ENCODE data around the gene JAKMIP1. TPM values are rescaled to one million over a fixed set of nuclear protein-coding genes. Genes with fewer than 3 reads are reported as not detected.

The JAKMIP1 gene
- total and polyA plus RNA-seq, 2 experiments from 2014 or later, result not detected

DNA sequence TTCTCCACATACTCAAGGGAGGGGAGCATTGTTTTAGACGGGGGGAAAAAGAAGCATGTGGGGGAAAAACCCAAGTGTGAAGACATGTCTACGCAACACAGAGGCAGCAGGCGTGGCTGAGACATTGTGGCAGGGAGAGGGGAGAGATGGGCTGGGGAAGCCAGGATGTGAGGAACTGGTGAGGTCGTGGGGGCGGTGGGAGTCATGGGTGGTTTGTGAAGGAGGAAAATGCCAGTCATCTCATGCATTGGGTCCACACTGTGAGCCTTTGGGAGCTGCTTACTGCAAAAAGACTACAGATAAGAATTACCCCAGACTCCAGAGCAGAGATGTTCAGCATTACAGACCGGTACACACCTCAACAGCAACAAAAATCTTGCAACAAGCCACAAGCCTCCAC is 2.1 kb downstream of the JAKMIP1 start:
- H3K27me3 ChIP-seq (replicated peaks; ENCODE audit: insufficient read depth), result peaks cover 14% of the 10 kb centered on the region
- no peaks in the 10 kb centered on the region for H3K79me2 ChIP-seq (ENCODE audit: insufficient read depth)
- H3K27ac ChIP-seq, result no peak overlapping the region
- TF ChIP-seq EZH2phosphoT487 (IDR thresholded peaks at IDR 0.05; ENCODE audit: insufficient read depth, low read depth), result no peak
- TF ChIP-seq EZH2 (IDR thresholded peaks at IDR 0.05; ENCODE audit: insufficient read depth, poor library complexity, severe bottlenecking), result no peak
- no peak overlapping the region for H3K4me3 ChIP-seq
- WGBS, 2 experiments (ENCODE audit: low coverage in 1 of 2, low lambda C conversion rate in 2 of 2, missing lambda C conversion rate in 2 of 2), result 33 to 39% methylated on average over 6 of the region's 6 CpGs
- no peak overlapping the region for H2AFZ ChIP-seq
- H3K9ac ChIP-seq, result no peak overlapping the region
- H3K4me1 ChIP-seq (ENCODE audit: insufficient read depth), result no peaks in the 10 kb centered on the region
- H4K20me1 ChIP-seq (ENCODE audit: insufficient read depth), result no peaks in the 10 kb centered on the region
- DNase-seq, result no peak
- no peaks in the 10 kb centered on the region for H3K36me3 ChIP-seq (ENCODE audit: low read depth)
- H3K9me3 ChIP-seq (ENCODE audit: low read depth), result no peaks in the 10 kb centered on the region
- in situ Hi-C loops (cut with MboI), result no loop called here
- H3K9me2 ChIP-seq (ENCODE audit: insufficient read depth), result no peaks in the 10 kb centered on the region
- H3K4me2 ChIP-seq (ENCODE audit: unreplicated experiment), result no peak overlapping the region
- no peaks in the 10 kb centered on the region for H3F3A ChIP-seq (ENCODE audit: insufficient read depth)

DNA sequence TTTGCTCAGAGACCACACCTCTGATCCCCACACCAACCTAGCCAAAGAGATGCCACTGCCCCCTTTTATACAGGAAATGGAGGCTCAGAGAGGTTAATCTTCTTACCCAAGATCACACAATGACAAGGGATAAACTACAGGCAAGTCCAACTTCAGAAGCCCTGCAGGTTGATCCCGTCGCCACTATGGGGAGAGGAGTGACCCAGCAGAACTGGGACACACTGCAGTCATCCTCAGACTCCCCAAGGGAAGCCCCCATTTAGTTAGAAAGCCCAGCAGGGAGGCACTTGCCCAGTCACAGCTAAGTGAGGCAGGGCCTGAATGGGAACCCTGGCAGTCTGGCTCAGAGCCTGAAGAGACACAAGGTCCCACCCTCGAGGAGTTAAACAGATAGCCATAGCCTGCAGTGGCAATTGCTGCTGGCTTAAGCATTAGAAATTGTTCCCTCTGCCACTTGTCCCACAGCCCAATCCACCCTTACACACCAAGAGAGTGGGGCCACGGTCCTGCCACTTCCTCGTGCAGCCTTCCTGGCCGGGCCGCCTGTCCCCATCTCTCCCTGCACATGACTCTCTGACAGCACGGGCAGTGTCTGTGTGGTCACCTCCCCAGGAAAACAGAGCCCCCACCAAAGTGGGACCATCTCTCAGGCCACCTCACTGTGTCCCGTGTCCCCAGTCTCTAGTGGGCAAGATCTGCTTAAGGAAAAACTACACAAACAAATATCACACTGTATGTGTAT is 2.7 kb downstream of the JAKMIP1 start:
- 53 to 57% methylated on average over 9 of the region's 9 CpGs for WGBS, 2 experiments (ENCODE audit: low coverage in 1 of 2, low lambda C conversion rate in 2 of 2, missing lambda C conversion rate in 2 of 2)
- no peak overlapping the region for H3K27ac ChIP-seq

DNA sequence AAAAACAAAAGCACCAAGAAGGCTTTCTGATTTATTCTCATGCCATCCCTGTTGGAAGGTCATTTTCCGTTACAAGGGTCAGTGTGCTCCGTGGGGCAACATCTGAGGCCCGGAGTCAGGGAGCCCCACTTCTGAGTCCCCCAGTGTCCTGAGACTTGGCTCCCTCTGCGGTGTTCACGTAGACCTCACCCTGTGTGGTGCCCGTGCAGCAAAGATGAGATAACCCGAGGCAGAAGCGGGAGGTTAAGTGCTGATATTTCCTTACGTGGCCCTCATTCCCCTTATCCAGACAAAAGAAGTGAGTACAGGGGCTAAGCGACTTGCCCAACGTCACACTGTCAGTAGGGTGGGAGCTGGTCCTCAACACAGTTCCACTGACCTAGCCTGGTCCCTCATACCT is 3.5 kb downstream of the JAKMIP1 start:
- Histone ChIP-seq H3K4me3 (no peak overlapping the region), H3K9me3 (ENCODE audit: low read depth) (no peaks in the 10 kb centered on the region), H3K79me2 (ENCODE audit: insufficient read depth) (no peaks in the 10 kb centered on the region), H2AFZ (no peak overlapping the region), H3K27ac (no peak overlapping the region), H3K36me3 (ENCODE audit: low read depth) (no peaks in the 10 kb centered on the region), H3K9ac (no peak overlapping the region), H3K27me3 (replicated peaks; ENCODE audit: insufficient read depth) (peaks cover 14% of the 10 kb centered on the region), H3K4me1 (ENCODE audit: insufficient read depth) (no peaks in the 10 kb centered on the region), H4K20me1 (ENCODE audit: insufficient read depth) (no peaks in the 10 kb centered on the region), H3K9me2 (ENCODE audit: insufficient read depth) (no peaks in the 10 kb centered on the region), H3K4me2 (ENCODE audit: unreplicated experiment) (no peak overlapping the region), H3F3A (ENCODE audit: insufficient read depth) (no peaks in the 10 kb centered on the region)
- no peak for TF ChIP-seq EZH2phosphoT487 (IDR thresholded peaks at IDR 0.05; ENCODE audit: insufficient read depth, low read depth)
- TF ChIP-seq EZH2 (IDR thresholded peaks at IDR 0.05; ENCODE audit: insufficient read depth, poor library complexity, severe bottlenecking), result no peak
- in situ Hi-C loops (cut with MboI), result no loop called here
- 55 to 58% methylated on average over 11 of the region's 11 CpGs for WGBS, 2 experiments (ENCODE audit: low coverage in 1 of 2, low lambda C conversion rate in 2 of 2, missing lambda C conversion rate in 2 of 2)
- DNase-seq, result no peak

More for the DNA sequence above, 2.7 kb downstream of the JAKMIP1 start:
- no peaks in the 10 kb centered on the region for H3K4me1 ChIP-seq (ENCODE audit: insufficient read depth)
- no peak for TF ChIP-seq EZH2 (IDR thresholded peaks at IDR 0.05; ENCODE audit: insufficient read depth, poor library complexity, severe bottlenecking)
- no peak for TF ChIP-seq EZH2phosphoT487 (IDR thresholded peaks at IDR 0.05; ENCODE audit: insufficient read depth, low read depth)
- H3F3A ChIP-seq (ENCODE audit: insufficient read depth), result no peaks in the 10 kb centered on the region
- peaks cover 14% of the 10 kb centered on the region for H3K27me3 ChIP-seq (replicated peaks; ENCODE audit: insufficient read depth)
- H3K4me2 ChIP-seq (ENCODE audit: unreplicated experiment), result no peak overlapping the region
- H3K79me2 ChIP-seq (ENCODE audit: insufficient read depth), result no peaks in the 10 kb centered on the region
- no peaks in the 10 kb centered on the region for H4K20me1 ChIP-seq (ENCODE audit: insufficient read depth)
- no peaks in the 10 kb centered on the region for H3K9me2 ChIP-seq (ENCODE audit: insufficient read depth)
- no peaks in the 10 kb centered on the region for H3K36me3 ChIP-seq (ENCODE audit: low read depth)
- DNase-seq, result no peak
- H3K4me3 ChIP-seq, result no peak overlapping the region
- no peak overlapping the region for H3K9ac ChIP-seq
- H2AFZ ChIP-seq, result no peak overlapping the region
- H3K9me3 ChIP-seq (ENCODE audit: low read depth), result no peaks in the 10 kb centered on the region
- in situ Hi-C loops (cut with MboI), result no loop called here

DNA sequence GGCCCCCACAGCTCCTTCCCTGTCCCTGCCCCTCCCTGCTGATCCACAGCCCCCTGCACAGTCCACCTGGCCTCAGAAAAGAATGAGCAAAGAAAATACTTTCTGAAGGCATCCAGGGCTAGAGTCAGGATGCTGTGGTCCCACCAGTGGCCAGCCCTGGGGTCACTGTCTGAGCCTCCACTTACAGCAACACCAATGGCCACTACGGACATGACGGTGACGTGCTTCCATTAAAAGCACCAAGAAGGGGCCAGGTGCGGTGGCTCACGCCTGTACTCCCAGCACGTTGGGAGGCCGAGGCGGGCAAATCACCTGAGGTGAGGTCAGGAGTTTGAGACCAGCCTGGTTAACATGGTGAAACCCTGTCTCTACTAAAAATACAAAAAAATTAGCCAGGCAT is 4.0 kb downstream of the JAKMIP1 start:
- no peak for DNase-seq
- no peaks in the 10 kb centered on the region for H3K4me1 ChIP-seq (ENCODE audit: insufficient read depth)
- no peak overlapping the region for H3K27ac ChIP-seq
- 60 to 63% methylated on average over 8 of the region's 8 CpGs for WGBS, 2 experiments (ENCODE audit: low coverage in 1 of 2, low lambda C conversion rate in 2 of 2, missing lambda C conversion rate in 2 of 2)
- no peaks in the 10 kb centered on the region for H3K79me2 ChIP-seq (ENCODE audit: insufficient read depth)
- H3K4me3 ChIP-seq, result no peak overlapping the region
- H3K36me3 ChIP-seq (ENCODE audit: low read depth), result no peaks in the 10 kb centered on the region
- no peak overlapping the region for H2AFZ ChIP-seq
- in situ Hi-C loops (cut with MboI), result no loop called here
- no peaks in the 10 kb centered on the region for H3K9me3 ChIP-seq (ENCODE audit: low read depth)
- no peaks in the 10 kb centered on the region for H4K20me1 ChIP-seq (ENCODE audit: insufficient read depth)
- no peak overlapping the region for H3K4me2 ChIP-seq (ENCODE audit: unreplicated experiment)
- H3F3A ChIP-seq (ENCODE audit: insufficient read depth), result no peaks in the 10 kb centered on the region
- H3K9me2 ChIP-seq (ENCODE audit: insufficient read depth), result no peaks in the 10 kb centered on the region
- TF ChIP-seq EZH2 (IDR thresholded peaks at IDR 0.05; ENCODE audit: insufficient read depth, poor library complexity, severe bottlenecking) (no peak), EZH2phosphoT487 (IDR thresholded peaks at IDR 0.05; ENCODE audit: insufficient read depth, low read depth) (no peak)
- H3K27me3 ChIP-seq (replicated peaks; ENCODE audit: insufficient read depth), result peaks cover 14% of the 10 kb centered on the region
- no peak overlapping the region for H3K9ac ChIP-seq

Data from GM23248 (cell line).